Psoas muscle (tissue), 8 donors: ENCODE measurements around the gene FOS. TPM values are rescaled to one million over a fixed set of nuclear protein-coding genes. Genes with fewer than 3 reads are reported as not detected.
A peak's percentile ranks its signal among the peaks of the same experiment; 100 is the strongest.

Source experiments
- ATAC-seq, 4 donors: fragments of 200-7000 bp; cut with Tn5 transposase; one replicate each; pipeline ENCODE4 v1.9.1; 2020; ENCODE audit warnings: moderate library complexity in 3 of 4, mild to moderate bottlenecking in 2 of 4
- DNase-seq, 2 donors: peaks; one replicate each; pipeline ENCODE4 v3.0.0-alpha.2; 2020
- H3K27ac ChIP-seq: fragments of 200-600 bp; one replicate; pipeline ENCODE4 v1.8.0; 2022
- H3K27me3 ChIP-seq, 3 donors: fragments of 200-600 bp in 1 of 3; one replicate each; pipeline versions ENCODE4 v1.6.1 to v1.8.0; 2013 to 2022; ENCODE audit warnings: low read length in 2 of 3, mild to moderate bottlenecking in 2 of 3, moderate library complexity in 1 of 3; ENCODE audit not compliant: insufficient read depth in 3 of 3
- H3K36me3 ChIP-seq, 2 donors: fragments of 200-600 bp in 1 of 2; one replicate each; pipeline versions ENCODE4 v1.6.1 to v1.8.0; 2013 to 2022; ENCODE audit warnings: low read depth in 1 of 2, mild to moderate bottlenecking in 1 of 2, moderate library complexity in 1 of 2; ENCODE audit not compliant: insufficient read depth in 1 of 2
- H3K4me1 ChIP-seq: fragments of 200-600 bp; one replicate; pipeline ENCODE4 v1.8.0; 2022
- H3K4me3 ChIP-seq: fragments of 200-600 bp; one replicate; pipeline ENCODE4 v1.8.0; 2022; ENCODE audit warnings: mild to moderate bottlenecking
- H3K9me3 ChIP-seq: fragments of 200-600 bp; one replicate; pipeline ENCODE4 v1.8.0; 2022
- CTCF ChIP-seq: fragments of 200-600 bp; IDR thresholded peaks from one replicate; pipeline ENCODE4 v1.8.0; 2022; ENCODE audit warnings: antibody characterized with exemption
- WGBS, 3 donors: extraction: QIAGEN DNeasy Blood & Tissue Kit; methylation state at CpG; one replicate each; pipeline versions ENCODE4 v1.1.6 to v1.1.7; 2013; 5-methylcytosine and 5-hydroxymethylcytosine counted together
- intact Hi-C, 2 donors: fragments of 100-400 bp; cut with DNase I; formaldehyde crosslinking; loops; one replicate each; pipeline versions ENCODE4 v1.11.0 to v1.14.2; 2022
- polyA plus RNA-seq, 3 donors: library from polyadenylated mRNA; stranded (reverse); fragments of 200-250 nt; gene quantifications; one replicate each; pipeline ENCODE4 v1.2.3, GENCODE V29; 2013
- total RNA-seq, 4 donors: library from RNA; stranded (reverse); fragmentation: NEBNext Ultra II Directional in 2 of 4; extraction: Animal tissue kit (Norgen Biotek cat#: 25700) in 2 of 4; gene quantifications; one replicate each; pipeline versions ENCODE4 v1.2.1 to v1.2.4, GENCODE V29; 2021 to 2023
- donor health status: healthy with polysubstance abuse.
- donor health status: DM: no; HTN: no; CAD: no; lungs with moderate emphysema.
- donor health status: Bipolar disorder and iron deficiency.
- donor health status: healthy.
- donor health status: DM: yes; HTN: yes; CAD: no.
- donor health status: DM: no; HTN: no; CAD: no.
- donor health status: DM: no; HTN: no; CAD: no.
- donor health status: DM: yes; HTN: yes; CAD: no.

Gene FOS
- total and polyA plus RNA-seq, 7 donors = 15.5 to 279 (median 51.0) TPM

- WGBS, 3 donors = 82 to 100% (median 90%) methylated on average over 2 of the region's 2 CpGs
- Histone ChIP-seq H3K27me3 (no peaks in the 10 kb centered on the region), H3K9me3 (no peaks in the 10 kb centered on the region), H3K27ac (no peak overlapping the region), H3K4me3 (no peak overlapping the region), H3K4me1 (peaks cover 14% of the 10 kb centered on the region), H3K36me3 (no peaks in the 10 kb centered on the region)
- ATAC-seq (no peak), DNase-seq (no peak)
- intact Hi-C loops = no loop called here
- no peak for TF ChIP-seq CTCF
Observed at GRCh38 chr14:75319021-75319420, 40.4 kb downstream of the FOS start.

DNA sequence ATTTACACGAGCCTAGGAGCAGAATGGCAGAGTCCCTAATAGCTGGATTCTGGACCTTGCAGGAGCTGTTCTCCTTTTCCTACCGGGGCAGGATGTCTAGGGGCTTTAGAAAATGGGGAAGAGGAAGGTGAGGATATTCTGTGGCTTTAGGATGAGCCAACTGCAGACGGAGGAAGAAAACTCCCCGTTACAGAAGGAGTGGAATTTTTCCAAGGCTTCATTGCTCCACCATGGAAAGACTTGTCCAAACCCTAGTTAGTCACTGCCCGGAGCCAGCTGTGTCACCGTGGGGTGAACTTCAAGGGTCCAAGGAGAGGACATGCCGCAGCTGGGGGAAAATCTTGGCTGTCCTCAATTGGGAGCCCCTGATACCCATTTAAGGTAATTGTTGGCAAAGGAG lies 41.6 kb downstream of the FOS start:
- intact Hi-C loops = no loop called here
- WGBS, 3 donors = 32 to 41% (median 36%) methylated on average over 7 of the region's 7 CpGs
- Histone ChIP-seq H3K36me3 (no peaks in the 10 kb centered on the region), H3K27me3 (no peaks in the 10 kb centered on the region), H3K4me3 (no peak overlapping the region), H3K27ac (no peak overlapping the region), H3K4me1 (peaks cover 6% of the 10 kb centered on the region), H3K9me3 (no peaks in the 10 kb centered on the region)
- ATAC-seq (no peak), DNase-seq (no peak)
- TF ChIP-seq CTCF = no peak

DNA sequence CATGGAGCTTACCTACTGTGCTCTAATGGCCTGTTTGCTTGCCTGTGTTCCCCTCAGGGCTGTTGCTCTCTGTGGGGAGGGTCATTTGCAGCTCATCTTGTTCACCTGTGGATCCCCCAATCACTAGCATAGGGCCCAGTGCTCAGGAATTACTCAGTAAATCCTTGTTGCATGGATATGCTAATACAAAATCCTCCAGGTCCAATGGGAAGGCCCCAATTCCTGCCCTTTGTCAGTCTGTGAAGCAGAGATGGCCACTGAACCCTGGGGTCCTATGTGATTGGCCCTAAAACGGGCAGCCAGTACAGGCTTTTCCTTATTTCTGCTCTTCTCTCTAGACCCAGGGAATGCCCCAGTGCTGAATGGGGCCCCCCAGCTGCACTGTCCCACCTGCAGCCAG lies 44.1 kb downstream of the FOS start:
- Histone ChIP-seq H3K27me3 (no peaks in the 10 kb centered on the region), H3K9me3 (no peaks in the 10 kb centered on the region), H3K4me1 (no peaks in the 10 kb centered on the region), H3K36me3 (no peaks in the 10 kb centered on the region), H3K27ac (no peak overlapping the region), H3K4me3 (no peak overlapping the region)
- TF ChIP-seq CTCF = no peak
- WGBS, 3 donors = 90 to 95% (median 92%) methylated on average over 1 of the region's 1 CpG
- intact Hi-C loops = no loop called here
- ATAC-seq (no peak), DNase-seq (no peak)

DNA sequence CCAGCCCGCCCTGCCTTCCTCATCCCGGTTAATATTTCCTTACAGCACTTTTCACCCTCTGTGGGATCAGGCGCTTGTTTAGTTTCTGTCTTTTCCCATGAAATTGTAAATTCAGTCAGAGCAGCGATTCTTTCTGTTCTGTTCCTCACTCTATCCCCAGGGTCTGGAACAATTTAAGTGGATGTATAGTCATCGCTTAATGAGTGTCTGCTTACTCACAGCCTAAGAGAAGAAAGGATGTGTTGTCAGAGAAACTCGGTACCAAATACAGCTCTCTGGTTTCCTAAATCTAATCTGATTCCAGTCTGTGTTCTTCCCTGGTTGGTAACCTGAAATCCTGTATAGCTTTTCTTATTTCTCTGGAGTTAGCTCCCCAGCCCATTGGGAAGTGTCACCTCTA lies 44.9 kb downstream of the FOS start:
- no peak overlapping the region for H3K4me3 ChIP-seq
- no peak overlapping the region for H3K27ac ChIP-seq
- WGBS, 3 donors = 60 to 64% (median 61%) methylated on average over 6 of the region's 6 CpGs
- intact Hi-C loops = no loop called here
- no peaks in the 10 kb centered on the region for H3K9me3 ChIP-seq
- H3K27me3 ChIP-seq = no peaks in the 10 kb centered on the region
- H3K36me3 ChIP-seq = no peaks in the 10 kb centered on the region
- H3K4me1 ChIP-seq = no peaks in the 10 kb centered on the region
- DNase-seq (no peak), ATAC-seq (no peak)
- no peak for TF ChIP-seq CTCF

- no peak for TF ChIP-seq CTCF
- DNase-seq (no peak), ATAC-seq (peak in 2 of 4 donors; percentile 46 to 58)
- no peak overlapping the region for H3K27ac ChIP-seq
- H3K27me3 ChIP-seq = no peaks in the 10 kb centered on the region
- no peaks in the 10 kb centered on the region for H3K9me3 ChIP-seq
- no peak overlapping the region for H3K4me3 ChIP-seq
- WGBS, 3 donors = 28 to 36% (median 30%) methylated on average over 5 of the region's 5 CpGs
- no peaks in the 10 kb centered on the region for H3K4me1 ChIP-seq
- intact Hi-C loops = no loop called here
- no peaks in the 10 kb centered on the region for H3K36me3 ChIP-seq
Observed at GRCh38 chr14:75328558-75329155, 50.0 kb downstream of the FOS start.
